Liver (tissue), 9 donors: ENCODE measurements around the gene RAD23B. TPM values are rescaled to one million over a fixed set of nuclear protein-coding genes. Genes with fewer than 3 reads are reported as not detected.
A peak's percentile ranks its signal among the peaks of the same experiment; 100 is the strongest.

ENCODE experiments used
- DNase-seq: peaks from one replicate; pipeline ENCODE4 v3.0.0-alpha.2; 2017; ENCODE audit warnings: low spot score
- H3K27ac ChIP-seq, 2 donors: one replicate each; pipeline ENCODE4 v1.7.0; 2013; ENCODE audit warnings: inconsistent platforms in 2 of 2, low read length in 2 of 2, control low read depth in 1 of 2, low read depth in 1 of 2, mild to moderate bottlenecking in 1 of 2
- H3K27me3 ChIP-seq, 4 donors: one replicate each; pipeline versions ENCODE4 v1.6.1 to v1.7.0; 2013; ENCODE audit warnings: low read length in 3 of 4, inconsistent platforms in 1 of 4, mild to moderate bottlenecking in 1 of 4, moderate library complexity in 1 of 4; ENCODE audit not compliant: control insufficient read depth in 4 of 4, insufficient read depth in 4 of 4
- H3K36me3 ChIP-seq, 4 donors: one replicate each; pipeline versions ENCODE4 v1.6.1 to v1.7.0; 2013; ENCODE audit warnings: low read length in 3 of 4, mild to moderate bottlenecking in 3 of 4, low read depth in 1 of 4, moderate library complexity in 1 of 4; ENCODE audit not compliant: control insufficient read depth in 4 of 4, insufficient read depth in 3 of 4
- H3K4me1 ChIP-seq, 4 donors: one replicate each; pipeline versions ENCODE4 v1.6.1 to v1.7.0; 2013; ENCODE audit warnings: low read length in 3 of 4, mild to moderate bottlenecking in 3 of 4, moderate library complexity in 1 of 4; ENCODE audit not compliant: control insufficient read depth in 4 of 4, insufficient read depth in 4 of 4
- H3K4me3 ChIP-seq, 3 donors: one replicate each; pipeline versions ENCODE4 v1.6.1 to v1.7.0; 2013; ENCODE audit warnings: low read length in 3 of 3, control low read depth in 1 of 3, low read depth in 1 of 3, mild to moderate bottlenecking in 1 of 3
- H3K9ac ChIP-seq, 2 donors: one replicate each; pipeline ENCODE4 v1.7.0; 2013; ENCODE audit warnings: low read length in 2 of 2, mild to moderate bottlenecking in 2 of 2, moderate library complexity in 2 of 2, control low read depth in 1 of 2, low read depth in 1 of 2
- H3K9me3 ChIP-seq, 4 donors: one replicate each; pipeline versions ENCODE4 v1.6.1 to v1.7.0; 2013; ENCODE audit warnings: low read length in 3 of 4; ENCODE audit not compliant: control insufficient read depth in 4 of 4
- CTCF ChIP-seq: fragments of 150-350 bp; IDR thresholded peaks from 2 replicates; pipeline ENCODE4 v1.5.1; 2017; ENCODE audit warnings: improper control_type of control experiment, low read depth, low read length; ENCODE audit not compliant: missing input control
- EGR1 ChIP-seq, 2 donors: IDR thresholded peaks; 2 replicates each; pipeline ENCODE4 v1.6.1; 2016 to 2018; ENCODE audit warnings: antibody characterized with exemption in 2 of 2, low read depth in 2 of 2
- FOXA2 ChIP-seq: IDR thresholded peaks from 2 replicates; pipeline ENCODE4 v1.6.1; 2016; ENCODE audit warnings: antibody characterized with exemption
- GABPA ChIP-seq, 2 donors: IDR thresholded peaks in 1 of 2; conservative IDR thresholded peaks in 1 of 2; 2 replicates each; pipeline ENCODE4 v1.6.1; 2016; ENCODE audit warnings: antibody characterized with exemption in 2 of 2, mild to moderate bottlenecking in 1 of 2, moderate library complexity in 1 of 2
- HNF4A ChIP-seq, 2 donors: conservative IDR thresholded peaks; 2 replicates each; pipeline ENCODE4 v1.6.1; 2016; ENCODE audit warnings: antibody characterized with exemption in 2 of 2, mild to moderate bottlenecking in 2 of 2
- HNF4G ChIP-seq: IDR thresholded peaks from 2 replicates; pipeline ENCODE4 v1.6.1; 2016; ENCODE audit warnings: antibody characterized with exemption
- JUND ChIP-seq, 2 donors: IDR thresholded peaks; 2 replicates each; pipeline ENCODE4 v1.6.1; 2016; ENCODE audit warnings: antibody characterized with exemption in 2 of 2
- MAX ChIP-seq: IDR thresholded peaks from 2 replicates; pipeline ENCODE4 v1.6.1; 2016; ENCODE audit warnings: antibody characterized with exemption
- NR2F2 ChIP-seq: IDR thresholded peaks from 2 replicates; pipeline ENCODE4 v1.6.1; 2016; ENCODE audit warnings: antibody characterized with exemption
- RAD21 ChIP-seq, 2 donors: IDR thresholded peaks; 2 replicates each; pipeline ENCODE4 v1.6.1; 2016; ENCODE audit warnings: antibody characterized with exemption in 2 of 2, mild to moderate bottlenecking in 2 of 2
- REST ChIP-seq: IDR thresholded peaks from 2 replicates; pipeline ENCODE4 v1.6.1; 2016; ENCODE audit warnings: antibody characterized with exemption, mild to moderate bottlenecking
- SP1 ChIP-seq: IDR thresholded peaks from 2 replicates; pipeline ENCODE4 v1.6.1; 2018; ENCODE audit warnings: antibody characterized with exemption, mild to moderate bottlenecking
- YY1 ChIP-seq: IDR thresholded peaks from 2 replicates; pipeline ENCODE4 v1.6.1; 2016; ENCODE audit warnings: antibody characterized with exemption, mild to moderate bottlenecking
- ZBTB33 ChIP-seq: IDR thresholded peaks from 2 replicates; pipeline ENCODE4 v1.6.1; 2016; ENCODE audit warnings: antibody characterized with exemption
- WGBS: extraction: QIAGEN DNeasy Blood & Tissue Kit; methylation state at CpG from one replicate; pipeline ENCODE4 v1.1.7; 2013; 5-methylcytosine and 5-hydroxymethylcytosine counted together
- polyA plus RNA-seq, 2 donors: library from polyadenylated mRNA; stranded (reverse) in 1 of 2; unstranded in 1 of 2; fragments of 200-250 nt in 1 of 2; fragments of >200 nt in 1 of 2; fragmentation: Nextera tagmentation in 1 of 2; extraction: Ambion mirVana in 1 of 2; gene quantifications; one replicate each; pipeline versions ENCODE4 v1.2.1 to v1.2.3, GENCODE V29; 2013 to 2015
- total RNA-seq, 2 donors: library from RNA; depleted of rRNA; stranded (reverse); fragments of >200 nt; gene quantifications; one replicate each; pipeline ENCODE4 v1.2.3, GENCODE V29; 2014
- donor health status: healthy.
- donor health status: healthy.
- donor health status: healthy.
- donor health status: healthy.
- donor health status: healthy.

RAD23B gene
- total and polyA plus RNA-seq, 4 donors: 13.6 to 101 (median 61.6) TPM

- TF ChIP-seq REST (no peak), HNF4A (conservative IDR thresholded peaks at IDR 0.05) (peak; percentile 77 to 82), NR2F2 (no peak), GABPA (IDR thresholded peaks at IDR 0.05 in 1 of 2, conservative IDR thresholded peaks at IDR 0.05 in 1 of 2) (no peak), EGR1 (IDR thresholded peaks at IDR 0.05; ENCODE audit: low read depth in 2 of 2) (no peak)
Measured at GRCh38 chr9:107260437-107261081, 22.5 kb upstream of the RAD23B start (continued).

GRCh38 chr9:107261106-107261505, 22.0 kb upstream of the RAD23B start:
- Histone ChIP-seq H3K36me3 (no peaks in the 10 kb centered on the region), H3K27me3 (no peaks in the 10 kb centered on the region), H3K9ac (no peak overlapping the region), H3K9me3 (peaks cover 0 to 3% (median under 1%) of the 10 kb centered on the region in 4 donors), H3K27ac (peak overlapping the region; percentile 29 to 45), H3K4me3 (no peak overlapping the region), H3K4me1 (peaks cover 1 to 18% (median 15%) of the 10 kb centered on the region in 4 donors)
- TF ChIP-seq RAD21 (IDR thresholded peaks at IDR 0.05) (no peak), CTCF (no peak), MAX (no peak), YY1 (no peak), GABPA (IDR thresholded peaks at IDR 0.05 in 1 of 2, conservative IDR thresholded peaks at IDR 0.05 in 1 of 2) (no peak), HNF4A (conservative IDR thresholded peaks at IDR 0.05) (no peak), REST (no peak), JUND (IDR thresholded peaks at IDR 0.05) (no peak), ZBTB33 (no peak), NR2F2 (no peak), FOXA2 (no peak), HNF4G (no peak), SP1 (no peak)
- DNase-seq: no peak
- 90% methylated on average over 5 of the region's 5 CpGs for WGBS
